ENCODE results near the gene CD93.

The CD93 gene

DNA sequence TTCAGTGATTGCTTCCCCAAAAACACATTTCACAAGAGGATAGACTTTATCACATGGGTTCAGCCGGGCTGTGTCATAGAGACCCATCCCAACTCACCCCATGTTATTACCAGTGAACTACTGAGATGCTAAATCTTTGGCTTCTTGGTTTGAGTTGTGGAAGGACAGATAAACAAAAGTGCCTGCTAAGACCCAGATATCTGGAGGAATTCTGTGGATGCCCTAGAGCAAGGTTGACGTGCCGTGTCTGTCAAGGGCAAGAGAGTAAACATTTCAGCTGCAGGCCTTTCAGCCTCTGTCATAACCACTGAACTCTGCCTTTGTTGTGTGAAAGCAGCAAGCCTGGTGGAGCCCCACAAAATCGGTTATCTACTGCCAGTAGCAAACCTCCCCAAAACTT lies 25.5 kb downstream of the CD93 start:
- TF ChIP-seq, protein P1, sequence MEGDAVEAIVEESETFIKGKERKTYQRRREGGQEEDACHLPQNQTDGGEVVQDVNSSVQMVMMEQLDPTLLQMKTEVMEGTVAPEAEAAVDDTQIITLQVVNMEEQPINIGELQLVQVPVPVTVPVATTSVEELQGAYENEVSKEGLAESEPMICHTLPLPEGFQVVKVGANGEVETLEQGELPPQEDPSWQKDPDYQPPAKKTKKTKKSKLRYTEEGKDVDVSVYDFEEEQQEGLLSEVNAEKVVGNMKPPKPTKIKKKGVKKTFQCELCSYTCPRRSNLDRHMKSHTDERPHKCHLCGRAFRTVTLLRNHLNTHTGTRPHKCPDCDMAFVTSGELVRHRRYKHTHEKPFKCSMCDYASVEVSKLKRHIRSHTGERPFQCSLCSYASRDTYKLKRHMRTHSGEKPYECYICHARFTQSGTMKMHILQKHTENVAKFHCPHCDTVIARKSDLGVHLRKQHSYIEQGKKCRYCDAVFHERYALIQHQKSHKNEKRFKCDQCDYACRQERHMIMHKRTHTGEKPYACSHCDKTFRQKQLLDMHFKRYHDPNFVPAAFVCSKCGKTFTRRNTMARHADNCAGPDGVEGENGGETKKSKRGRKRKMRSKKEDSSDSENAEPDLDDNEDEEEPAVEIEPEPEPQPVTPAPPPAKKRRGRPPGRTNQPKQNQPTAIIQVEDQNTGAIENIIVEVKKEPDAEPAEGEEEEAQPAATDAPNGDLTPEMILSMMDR (IDR thresholded peaks at IDR 0.05; ENCODE audit: low read depth, low read length, missing control alignments) = no peak
- Histone ChIP-seq H3K4me3 (ENCODE audit: low read depth, low read length) (no peak overlapping the region), H3K36me3 (replicated peaks) (no peaks in the 10 kb centered on the region), H3K27ac (no peak overlapping the region), H3K27me3 (replicated peaks) (no peaks in the 10 kb centered on the region)
- in situ Hi-C loops (cut with HindIII; ENCODE audit: low pct_ligation_motif_present, low sequenced_read_pairs) = no loop called here
- no peak for DNase-seq

DNA sequence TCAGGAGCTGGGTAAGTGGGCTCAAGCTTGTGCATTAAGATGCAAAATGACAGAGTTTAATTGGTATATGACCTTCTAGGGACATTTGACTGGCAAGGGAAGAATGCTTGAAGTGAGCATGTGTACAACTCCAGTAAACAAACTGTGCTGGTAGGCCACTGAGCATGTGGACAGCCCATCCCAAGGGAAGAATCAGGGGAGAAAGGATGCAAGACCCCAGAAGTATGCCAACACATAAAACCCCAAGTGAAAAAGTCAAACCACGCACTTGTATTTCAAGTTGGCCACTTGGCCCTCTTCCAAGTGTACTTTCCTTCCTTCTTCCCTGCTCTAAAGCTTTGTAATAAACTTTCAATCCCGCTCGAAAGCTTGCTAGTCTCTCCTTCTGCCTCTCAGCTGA lies 26.3 kb downstream of the CD93 start:
- Histone ChIP-seq H3K27me3 (replicated peaks) (no peaks in the 10 kb centered on the region), H3K27ac (no peak overlapping the region), H3K36me3 (replicated peaks) (no peaks in the 10 kb centered on the region), H3K4me3 (ENCODE audit: low read depth, low read length) (no peak overlapping the region)
- in situ Hi-C loops (cut with HindIII; ENCODE audit: low pct_ligation_motif_present, low sequenced_read_pairs) = no loop called here
- no peak for DNase-seq
- TF ChIP-seq, protein P1 (IDR thresholded peaks at IDR 0.05; ENCODE audit: low read depth, low read length, missing control alignments) = no peak

DNA sequence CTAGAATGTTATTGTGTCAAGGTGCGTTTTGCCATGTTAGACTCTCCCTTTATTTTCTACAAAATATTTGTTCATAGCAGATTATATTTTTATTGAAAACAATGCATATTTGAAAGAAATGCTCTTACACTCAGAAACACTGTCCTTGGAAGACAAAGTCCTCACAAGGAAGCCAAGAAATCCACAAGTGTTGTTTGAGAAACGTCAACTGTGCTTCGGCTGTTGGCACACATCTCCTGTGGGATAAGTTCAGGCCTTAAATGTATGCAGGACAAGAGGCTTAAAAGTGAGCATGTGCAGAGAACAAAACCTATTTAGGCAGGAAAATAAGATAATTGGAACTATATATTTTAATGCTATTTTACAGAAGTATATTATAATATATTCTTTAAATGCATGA lies 27.1 kb downstream of the CD93 start:
- no peaks in the 10 kb centered on the region for H3K27me3 ChIP-seq (replicated peaks)
- H3K4me3 ChIP-seq (ENCODE audit: low read depth, low read length) = no peak overlapping the region
- in situ Hi-C loops (cut with HindIII; ENCODE audit: low pct_ligation_motif_present, low sequenced_read_pairs) = no loop called here
- H3K27ac ChIP-seq = no peak overlapping the region
- TF ChIP-seq, protein P1 (IDR thresholded peaks at IDR 0.05; ENCODE audit: low read depth, low read length, missing control alignments) = no peak
- H3K36me3 ChIP-seq (replicated peaks) = no peaks in the 10 kb centered on the region
- no peak for DNase-seq

DNA sequence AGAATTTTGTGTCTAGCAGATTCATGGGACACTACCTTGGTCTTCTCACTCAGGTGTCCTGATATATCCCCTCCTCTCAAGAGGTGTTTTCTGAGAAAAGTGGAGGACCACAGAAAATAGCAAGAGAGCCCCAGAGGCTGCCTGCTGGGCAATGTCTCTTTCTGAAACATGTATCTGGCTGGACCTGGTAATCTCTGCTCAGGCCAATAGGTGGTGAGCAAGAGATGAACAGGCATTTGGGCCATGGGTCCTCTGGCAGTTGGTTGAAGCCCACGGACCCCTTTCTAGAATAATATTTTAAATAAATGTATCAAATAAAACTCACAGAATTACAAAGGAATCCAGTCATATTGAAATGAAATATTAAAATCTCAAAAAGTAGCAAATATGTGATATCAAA lies 27.9 kb downstream of the CD93 start:
- Histone ChIP-seq H3K27ac (no peak overlapping the region), H3K27me3 (replicated peaks) (no peaks in the 10 kb centered on the region), H3K4me3 (ENCODE audit: low read depth, low read length) (no peak overlapping the region), H3K36me3 (replicated peaks) (no peaks in the 10 kb centered on the region)
- in situ Hi-C loops (cut with HindIII; ENCODE audit: low pct_ligation_motif_present, low sequenced_read_pairs) = no loop called here
- DNase-seq = no peak
- TF ChIP-seq, protein P1 (IDR thresholded peaks at IDR 0.05; ENCODE audit: low read depth, low read length, missing control alignments) = peak; percentile 50

DNA sequence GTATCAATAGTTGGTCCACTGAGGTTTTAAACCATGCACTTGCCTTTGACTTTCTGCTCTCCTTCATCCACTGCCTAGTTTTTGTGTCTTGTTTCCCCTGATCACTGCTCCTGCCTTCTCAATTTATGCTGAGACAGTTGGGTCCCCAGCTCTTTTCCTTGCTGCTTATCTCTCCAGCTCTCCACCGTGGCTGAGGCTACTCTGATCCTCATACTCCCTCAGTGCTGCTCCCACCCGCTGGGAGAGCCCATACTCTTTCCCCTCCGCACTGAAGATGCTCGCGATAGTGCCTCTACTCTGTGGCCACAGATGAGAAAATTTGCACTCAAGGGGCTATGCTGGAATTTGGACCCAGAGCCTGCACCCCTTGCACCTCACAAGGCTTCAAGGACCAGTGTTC lies 33.2 kb downstream of the CD93 start:
- no peak for DNase-seq
- in situ Hi-C loops (cut with HindIII; ENCODE audit: low pct_ligation_motif_present, low sequenced_read_pairs) = no loop called here
- no peaks in the 10 kb centered on the region for H3K27me3 ChIP-seq (replicated peaks)
- H3K27ac ChIP-seq = no peak overlapping the region
- TF ChIP-seq, protein P1 (IDR thresholded peaks at IDR 0.05; ENCODE audit: low read depth, low read length, missing control alignments) = no peak
- H3K36me3 ChIP-seq (replicated peaks) = no peaks in the 10 kb centered on the region
- H3K4me3 ChIP-seq (ENCODE audit: low read depth, low read length) = no peak overlapping the region

DNA sequence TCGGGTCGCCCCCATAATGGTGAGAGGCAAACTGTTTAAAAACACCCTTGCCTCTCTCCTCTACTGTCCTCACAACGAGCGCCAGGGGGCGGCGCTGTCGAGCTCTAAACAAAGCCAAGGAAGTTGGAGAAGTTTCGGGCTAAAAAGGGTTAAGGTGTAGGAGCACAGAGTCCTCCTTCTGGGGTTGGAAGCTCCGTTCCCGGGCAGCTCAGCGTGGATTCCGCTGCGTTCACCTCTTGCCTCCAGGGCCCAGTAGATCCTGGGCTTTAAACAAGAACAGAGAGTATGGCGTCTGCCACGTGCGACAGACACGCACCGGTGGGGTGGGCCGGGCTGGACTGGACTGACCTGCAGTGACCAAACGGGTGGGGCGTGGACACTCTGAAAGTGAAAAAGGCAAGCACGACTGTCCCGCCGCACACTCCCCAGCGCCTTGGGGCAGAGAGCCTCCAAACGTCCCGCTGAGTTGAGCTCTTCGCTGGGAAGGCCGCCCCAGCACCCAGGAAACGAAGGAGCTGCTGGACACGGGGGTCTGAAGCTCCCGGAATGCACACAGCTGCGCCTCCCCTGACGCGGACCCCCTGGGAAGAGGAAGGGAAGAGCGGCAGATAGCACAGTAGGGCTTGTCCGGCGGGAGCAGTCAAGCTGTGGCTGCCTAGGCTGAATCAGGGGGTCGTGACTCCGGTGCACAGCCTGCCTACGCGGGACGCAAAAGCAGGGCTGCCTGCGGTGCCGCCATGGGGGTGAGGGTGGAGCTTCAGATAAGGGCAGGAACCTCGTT lies 35.1 kb downstream of the CD93 start:
- H3K27ac ChIP-seq = peak overlapping the region; percentile 57
- no peaks in the 10 kb centered on the region for H3K27me3 ChIP-seq (replicated peaks)
- no peaks in the 10 kb centered on the region for H3K36me3 ChIP-seq (replicated peaks)
- TF ChIP-seq, protein P1 (IDR thresholded peaks at IDR 0.05; ENCODE audit: low read depth, low read length, missing control alignments) = peak; percentile 92
- in situ Hi-C loops (cut with HindIII; ENCODE audit: low pct_ligation_motif_present, low sequenced_read_pairs) = no loop called here
- peak overlapping the region; percentile 65 for H3K4me3 ChIP-seq (ENCODE audit: low read depth, low read length)
- peak; percentile 89 for DNase-seq

Measured in brain microvascular endothelial cell (primary cell).